ENCODE data around the gene PHF13.
"Not testable (repeated sequence)": the region's sequence is repeated elsewhere in the genome, so short reads cannot be mapped to it uniquely, and the experiment has no call there.

Gene PHF13

GRCh38 chr1:6587261-6588005 is 26.1 kb upstream of the PHF13 start:
- DNase-seq: no peak

GRCh38 chr1:6588128-6588892 is 25.2 kb upstream of the PHF13 start:
- no peak for DNase-seq

GRCh38 chr1:6588893-6589520 is 24.5 kb upstream of the PHF13 start:
- no peak for DNase-seq

- DNase-seq: no peak
Measured at GRCh38 chr1:6590046-6590445, 23.5 kb upstream of the PHF13 start.

GRCh38 chr1:6591222-6591621 is 22.3 kb upstream of the PHF13 start:
- DNase-seq: no peak

GRCh38 chr1:6591644-6592043 is 21.9 kb upstream of the PHF13 start:
- DNase-seq: no peak

GRCh38 chr1:6592441-6592840 is 21.1 kb upstream of the PHF13 start:
- no peak for DNase-seq

GRCh38 chr1:6592865-6593593 is 20.5 kb upstream of the PHF13 start:
- no peak for DNase-seq

- DNase-seq: no peak
Measured at GRCh38 chr1:6593810-6594209, 19.7 kb upstream of the PHF13 start.

- DNase-seq: no peak
Measured at GRCh38 chr1:6594977-6595740, 18.4 kb upstream of the PHF13 start.

- no peak for DNase-seq
Measured at GRCh38 chr1:6596351-6596750, 17.2 kb upstream of the PHF13 start.

GRCh38 chr1:6596886-6597776 is 16.4 kb upstream of the PHF13 start:
- no peak for DNase-seq

- DNase-seq: no peak
Measured at GRCh38 chr1:6597777-6598131, 15.8 kb upstream of the PHF13 start.

- DNase-seq: peak; percentile 70
Measured at GRCh38 chr1:6599141-6599975, 14.2 kb upstream of the PHF13 start.

GRCh38 chr1:6599991-6600390 is 13.5 kb upstream of the PHF13 start:
- DNase-seq: not testable (repeated sequence)

- no peak for DNase-seq
Measured at GRCh38 chr1:6600410-6601048, 13.0 kb upstream of the PHF13 start.

GRCh38 chr1:6601049-6601922 is 12.2 kb upstream of the PHF13 start:
- DNase-seq: peak; percentile 87

GRCh38 chr1:6601923-6602668 is 11.4 kb upstream of the PHF13 start:
- peak; percentile 35 for DNase-seq

Measured in activated naive CD4-positive, alpha-beta T cell treated with Interleukin-2 at 50 U/mL for 16 hours (primary cell).